NCI-H2227 treated with DMSO at 0.1 percent for 48 hours (cell line): ENCODE data around the gene PDZRN4.
"Not testable (repeated sequence)": the region's sequence is repeated elsewhere in the genome, so short reads cannot be mapped to it uniquely, and the experiment has no call there.

Experiments used
- DNase-seq: peaks from one replicate; lab custom pipeline; 2025; lab: John Stamatoyannopoulos, UW

Gene PDZRN4

GRCh38 chr12:41511247-41511646 lies 323.1 kb downstream of the PDZRN4 start:
- DNase-seq: no peak

GRCh38 chr12:41512497-41512896 lies 324.4 kb downstream of the PDZRN4 start:
- no peak for DNase-seq

- no peak for DNase-seq
Measured at GRCh38 chr12:41514021-41514777, 326.1 kb downstream of the PDZRN4 start.

- DNase-seq: no peak
Measured at GRCh38 chr12:41514907-41515306, 326.8 kb downstream of the PDZRN4 start.

- DNase-seq: no peak
Measured at GRCh38 chr12:41515953-41516352, 327.8 kb downstream of the PDZRN4 start.

GRCh38 chr12:41520869-41521268 lies 332.7 kb downstream of the PDZRN4 start:
- no peak for DNase-seq

GRCh38 chr12:41521872-41522379 lies 333.8 kb downstream of the PDZRN4 start:
- no peak for DNase-seq

GRCh38 chr12:41527062-41527461 lies 338.9 kb downstream of the PDZRN4 start:
- DNase-seq: no peak

GRCh38 chr12:41527534-41528116 lies 339.5 kb downstream of the PDZRN4 start:
- DNase-seq: no peak

GRCh38 chr12:41528874-41529273 lies 340.8 kb downstream of the PDZRN4 start:
- no peak for DNase-seq

- DNase-seq: no peak
Measured at GRCh38 chr12:41530441-41530840, 342.3 kb downstream of the PDZRN4 start.

- no peak for DNase-seq
Measured at GRCh38 chr12:41531147-41531829, 343.2 kb downstream of the PDZRN4 start.

GRCh38 chr12:41532072-41532471 lies 344.0 kb downstream of the PDZRN4 start:
- DNase-seq: no peak

- DNase-seq: no peak
Measured at GRCh38 chr12:41536813-41537490, 348.8 kb downstream of the PDZRN4 start.

GRCh38 chr12:41537522-41537921 lies 349.4 kb downstream of the PDZRN4 start:
- no peak for DNase-seq

GRCh38 chr12:41545761-41546160 lies 357.6 kb downstream of the PDZRN4 start:
- no peak for DNase-seq

GRCh38 chr12:41547071-41547470 lies 359.0 kb downstream of the PDZRN4 start:
- DNase-seq: not testable (repeated sequence)

GRCh38 chr12:41548926-41549325 lies 360.8 kb downstream of the PDZRN4 start:
- DNase-seq: no peak

- no peak for DNase-seq
Measured at GRCh38 chr12:41552588-41552987, 364.5 kb downstream of the PDZRN4 start.

- DNase-seq: no peak
Measured at GRCh38 chr12:41556176-41556575, 368.1 kb downstream of the PDZRN4 start.

- DNase-seq: no peak
Measured at GRCh38 chr12:41557344-41557743, 369.2 kb downstream of the PDZRN4 start.

- DNase-seq: no peak
Measured at GRCh38 chr12:41558671-41559070, 370.6 kb downstream of the PDZRN4 start.
